NT2/D1 (cell line): ENCODE measurements around the gene CAPN3.

Source experiments
- DNase-seq: peaks from one replicate; pipeline ENCODE4 v3.0.0-alpha.2; 2011; ENCODE audit warnings: low read depth, low spot score
- H3K27me3 ChIP-seq: 2 replicates; pipeline ENCODE4 v1.6.0; 2011; ENCODE audit warnings: mild to moderate bottlenecking; ENCODE audit not compliant: insufficient read length, insufficient read depth
- H3K36me3 ChIP-seq: 2 replicates; pipeline ENCODE4 v1.6.1; 2011; ENCODE audit warnings: mild to moderate bottlenecking, low read length, mixed read lengths; ENCODE audit not compliant: insufficient read depth, insufficient read length
- H3K4me1 ChIP-seq: 2 replicates; pipeline ENCODE4 v1.5.1; 2011; ENCODE audit not compliant: insufficient read depth, insufficient read length
- H3K4me3 ChIP-seq: 2 replicates; pipeline ENCODE4 v1.5.1; 2011; ENCODE audit warnings: low read depth; ENCODE audit not compliant: insufficient read length
- H3K9ac ChIP-seq: 2 replicates; pipeline ENCODE4 v1.6.0; 2011; ENCODE audit warnings: low read depth; ENCODE audit not compliant: insufficient read length
- H3K9me3 ChIP-seq: 2 replicates; pipeline ENCODE4 v1.5.1; 2011; ENCODE audit warnings: mild to moderate bottlenecking, low read length; ENCODE audit not compliant: insufficient read depth
- SUZ12 ChIP-seq: IDR thresholded peaks from 2 replicates; pipeline ENCODE4 v1.6.1; 2011; ENCODE audit not compliant: insufficient read length, insufficient read depth; ENCODE audit errors: extremely low read depth
- YY1 ChIP-seq: IDR thresholded peaks from 2 replicates; pipeline ENCODE4 v1.6.1; 2011; ENCODE audit not compliant: insufficient read length, insufficient read depth
- ZNF274 ChIP-seq: IDR thresholded peaks from 2 replicates; pipeline ENCODE4 v1.6.1; 2011; ENCODE audit warnings: mild to moderate bottlenecking, low read depth, low read length

CAPN3 gene

DNA sequence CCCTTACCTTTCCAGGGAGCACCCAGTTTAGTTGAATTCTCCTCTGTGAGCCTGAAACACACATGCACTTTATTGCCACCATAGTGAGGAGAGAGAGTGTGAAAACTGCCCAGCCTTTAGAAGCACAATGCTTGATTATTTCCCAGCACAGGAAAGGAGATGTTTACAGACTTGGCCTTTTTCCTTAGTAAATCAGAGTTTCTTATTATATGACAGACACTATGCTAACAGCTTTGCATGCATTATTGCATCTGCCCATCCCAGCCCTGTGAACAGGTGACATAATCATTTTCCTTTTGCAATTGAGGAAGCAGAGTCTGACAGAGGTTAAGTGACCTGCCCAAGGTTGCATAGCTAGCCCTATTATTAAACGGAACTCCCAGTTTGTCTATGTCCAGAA lies 36.5 kb downstream of the CAPN3 start:
- no peak for DNase-seq
- Histone ChIP-seq H3K36me3 (no peaks in the 10 kb centered on the region), H3K4me3 (no peak overlapping the region), H3K4me1 (no peaks in the 10 kb centered on the region), H3K9me3 (no peaks in the 10 kb centered on the region), H3K9ac (no peak overlapping the region), H3K27me3 (no peaks in the 10 kb centered on the region)
- TF ChIP-seq YY1, result no peak
- no peak for TF ChIP-seq ZNF274
- no peak for TF ChIP-seq SUZ12

GRCh38 chr15:42401544-42402454 lies 42.5 kb downstream of the CAPN3 start:
- Histone ChIP-seq H3K9ac (no peak overlapping the region), H3K4me1 (no peaks in the 10 kb centered on the region), H3K36me3 (no peaks in the 10 kb centered on the region), H3K9me3 (no peaks in the 10 kb centered on the region), H3K4me3 (no peak overlapping the region), H3K27me3 (no peaks in the 10 kb centered on the region)
- TF ChIP-seq SUZ12 (no peak), YY1 (no peak), ZNF274 (no peak)
- no peak for DNase-seq

DNA sequence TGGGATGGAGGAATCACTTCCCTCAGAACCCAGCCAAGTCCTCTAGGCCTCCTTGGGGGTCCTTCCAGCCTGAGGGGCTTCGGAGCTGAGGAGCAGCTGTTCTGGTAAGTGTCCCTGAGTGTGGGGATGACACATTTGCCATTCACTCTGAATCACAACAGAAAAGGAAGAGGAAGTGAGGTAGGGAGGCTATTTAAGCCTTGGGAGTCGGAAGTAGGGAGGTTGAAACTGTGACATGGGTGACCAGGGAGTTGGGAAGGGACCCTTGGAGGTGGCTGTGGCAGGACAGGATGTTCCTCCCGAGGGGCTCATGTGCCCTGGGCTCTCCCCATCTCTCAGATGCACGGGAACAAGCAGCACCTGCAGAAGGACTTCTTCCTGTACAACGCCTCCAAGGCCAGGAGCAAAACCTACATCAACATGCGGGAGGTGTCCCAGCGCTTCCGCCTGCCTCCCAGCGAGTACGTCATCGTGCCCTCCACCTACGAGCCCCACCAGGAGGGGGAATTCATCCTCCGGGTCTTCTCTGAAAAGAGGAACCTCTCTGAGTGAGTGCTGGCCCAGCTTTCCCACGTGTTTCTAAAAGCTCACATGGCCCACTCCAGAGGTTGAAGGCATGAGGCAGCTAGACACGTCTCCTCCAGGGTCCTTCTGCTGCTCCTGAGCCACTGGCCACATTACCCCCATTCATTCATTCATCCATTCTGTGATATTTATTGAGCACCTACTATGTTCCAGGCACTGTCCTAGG lies 43.3 kb downstream of the CAPN3 start:
- Histone ChIP-seq H3K4me3 (no peak overlapping the region), H3K36me3 (no peaks in the 10 kb centered on the region), H3K9me3 (no peaks in the 10 kb centered on the region), H3K27me3 (no peaks in the 10 kb centered on the region), H3K9ac (no peak overlapping the region), H3K4me1 (no peaks in the 10 kb centered on the region)
- no peak for TF ChIP-seq ZNF274
- no peak for TF ChIP-seq SUZ12
- TF ChIP-seq YY1, result no peak
- DNase-seq, result no peak

GRCh38 chr15:42403389-42403788 lies 44.1 kb downstream of the CAPN3 start:
- no peaks in the 10 kb centered on the region for H3K9me3 ChIP-seq
- H3K36me3 ChIP-seq, result no peaks in the 10 kb centered on the region
- DNase-seq, result no peak
- no peaks in the 10 kb centered on the region for H3K27me3 ChIP-seq
- H3K4me1 ChIP-seq, result no peaks in the 10 kb centered on the region
- no peak overlapping the region for H3K4me3 ChIP-seq
- TF ChIP-seq SUZ12 (no peak), YY1 (no peak), ZNF274 (no peak)
- no peak overlapping the region for H3K9ac ChIP-seq

DNA sequence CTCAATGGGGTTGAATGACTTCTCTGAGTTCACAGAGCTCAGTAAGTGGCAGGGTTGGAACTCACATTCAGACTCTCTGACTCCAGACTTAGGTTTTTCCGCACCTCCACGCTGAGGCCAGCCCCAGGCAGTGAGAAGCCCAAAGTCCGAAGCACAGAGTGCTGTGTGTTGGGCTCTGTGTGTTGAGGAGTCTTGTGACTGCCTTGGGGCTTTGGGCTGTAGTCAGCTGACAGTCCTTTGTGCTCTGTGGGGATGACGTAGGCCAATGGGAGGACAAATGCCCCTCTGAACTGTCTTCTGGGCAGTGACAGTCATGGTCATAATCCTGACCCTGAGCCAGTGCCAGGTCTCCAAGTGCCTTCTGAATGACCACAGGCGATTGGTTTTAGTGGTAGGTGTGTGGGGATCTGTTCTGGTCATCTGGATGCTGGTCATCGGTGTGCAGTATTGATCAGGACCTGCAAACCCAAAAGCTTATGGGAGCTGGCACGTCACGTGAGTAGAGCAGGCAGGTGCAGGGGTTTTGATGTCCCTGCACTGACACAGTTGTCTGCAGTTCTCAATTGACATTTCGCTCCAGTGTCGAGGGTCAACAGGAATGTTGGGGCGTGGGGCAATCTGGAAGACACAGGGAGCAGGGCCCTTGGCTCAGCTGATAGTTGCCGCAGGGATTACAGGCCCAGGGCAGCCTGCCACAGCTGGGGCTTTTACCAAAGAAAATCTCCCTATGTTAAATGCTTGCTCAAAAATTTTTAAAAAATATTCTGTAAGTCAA lies 45.3 kb downstream of the CAPN3 start:
- TF ChIP-seq SUZ12 (no peak), YY1 (no peak), ZNF274 (no peak)
- Histone ChIP-seq H3K27me3 (no peaks in the 10 kb centered on the region), H3K4me1 (no peaks in the 10 kb centered on the region), H3K36me3 (no peaks in the 10 kb centered on the region), H3K9ac (no peak overlapping the region), H3K4me3 (no peak overlapping the region), H3K9me3 (no peaks in the 10 kb centered on the region)
- DNase-seq, result no peak

GRCh38 chr15:42405863-42406482 lies 46.7 kb downstream of the CAPN3 start:
- H3K4me1 ChIP-seq, result no peaks in the 10 kb centered on the region
- no peaks in the 10 kb centered on the region for H3K27me3 ChIP-seq
- no peak for DNase-seq
- no peaks in the 10 kb centered on the region for H3K9me3 ChIP-seq
- H3K36me3 ChIP-seq, result peaks cover 2% of the 10 kb centered on the region
- H3K9ac ChIP-seq, result no peak overlapping the region
- no peak overlapping the region for H3K4me3 ChIP-seq
- TF ChIP-seq YY1 (no peak), ZNF274 (no peak), SUZ12 (no peak)
